Measurements from ENCODE around the gene TEX48.

DNA sequence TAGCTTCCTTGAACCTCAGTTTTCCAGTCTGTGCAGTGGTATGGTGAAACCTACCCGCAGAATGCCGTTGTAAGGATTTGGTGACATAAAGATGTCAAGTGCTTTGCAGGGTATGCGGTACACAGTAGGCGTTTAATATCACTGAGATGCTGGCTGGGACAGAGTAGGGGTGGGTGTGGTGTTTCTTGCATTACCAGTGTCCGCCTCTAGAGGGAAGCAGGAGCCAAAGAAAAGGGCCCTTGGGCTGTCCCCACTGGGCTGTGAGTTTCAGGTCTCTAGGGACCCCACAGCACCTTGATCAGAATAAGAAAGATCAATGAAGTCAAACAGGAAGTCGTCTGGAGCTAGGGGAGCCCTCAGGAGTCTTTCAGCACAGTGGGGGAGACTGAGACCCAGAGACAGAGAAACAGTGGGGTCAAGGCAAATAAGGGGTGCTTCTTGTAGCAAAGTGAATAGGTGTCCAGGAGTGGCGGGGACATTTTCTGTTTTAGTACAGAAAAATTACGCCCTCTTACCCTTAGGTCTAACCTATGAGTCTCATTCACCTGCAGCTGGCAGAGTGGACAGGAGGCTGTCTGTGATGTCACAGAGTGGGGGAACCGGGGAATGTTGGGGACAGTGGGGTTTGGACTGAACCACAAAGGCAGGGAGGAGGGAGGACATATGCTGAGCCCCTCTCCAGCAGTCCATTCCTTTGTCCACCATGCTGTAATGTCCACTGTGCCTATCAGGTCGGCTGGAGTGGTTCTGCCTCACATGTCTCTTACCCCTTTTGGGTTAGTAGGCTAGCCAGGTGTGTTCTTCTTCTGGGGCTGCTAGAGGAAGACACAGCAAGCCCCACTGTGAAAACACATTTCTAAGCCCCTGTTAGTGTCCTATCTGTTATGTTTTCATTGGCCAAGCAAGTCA, 19.7 kb downstream of the TEX48 start:
- TF ChIP-seq, protein P1, sequence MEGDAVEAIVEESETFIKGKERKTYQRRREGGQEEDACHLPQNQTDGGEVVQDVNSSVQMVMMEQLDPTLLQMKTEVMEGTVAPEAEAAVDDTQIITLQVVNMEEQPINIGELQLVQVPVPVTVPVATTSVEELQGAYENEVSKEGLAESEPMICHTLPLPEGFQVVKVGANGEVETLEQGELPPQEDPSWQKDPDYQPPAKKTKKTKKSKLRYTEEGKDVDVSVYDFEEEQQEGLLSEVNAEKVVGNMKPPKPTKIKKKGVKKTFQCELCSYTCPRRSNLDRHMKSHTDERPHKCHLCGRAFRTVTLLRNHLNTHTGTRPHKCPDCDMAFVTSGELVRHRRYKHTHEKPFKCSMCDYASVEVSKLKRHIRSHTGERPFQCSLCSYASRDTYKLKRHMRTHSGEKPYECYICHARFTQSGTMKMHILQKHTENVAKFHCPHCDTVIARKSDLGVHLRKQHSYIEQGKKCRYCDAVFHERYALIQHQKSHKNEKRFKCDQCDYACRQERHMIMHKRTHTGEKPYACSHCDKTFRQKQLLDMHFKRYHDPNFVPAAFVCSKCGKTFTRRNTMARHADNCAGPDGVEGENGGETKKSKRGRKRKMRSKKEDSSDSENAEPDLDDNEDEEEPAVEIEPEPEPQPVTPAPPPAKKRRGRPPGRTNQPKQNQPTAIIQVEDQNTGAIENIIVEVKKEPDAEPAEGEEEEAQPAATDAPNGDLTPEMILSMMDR (IDR thresholded peaks at IDR 0.05): peak; percentile 57 to 71 (median 65)
- TF ChIP-seq POLR2A (IDR thresholded peaks at IDR 0.05): no peak

Measured in uterus (tissue), 2 donors.